Central memory CD8-positive, alpha-beta T cell (primary cell): ENCODE data around the gene LENG9.
A peak's percentile ranks its signal among the peaks of the same experiment; 100 is the strongest.
"Not testable (repeated sequence)": the region's sequence is repeated elsewhere in the genome, so short reads cannot be mapped to it uniquely, and the experiment has no call there.

ENCODE experiments used
- ATAC-seq: fragments of 150-1000 bp; cut with Tn5 transposase; replicated peaks from 2 replicates; pipeline ENCODE4 v1.10.0; 2022; ENCODE audit warnings: mild to moderate bottlenecking, moderate FRiP score, moderate number of reproducible peaks; ENCODE audit not compliant: poor library complexity, severe bottlenecking; ENCODE audit errors: extremely low read depth
- DNase-seq, 2 donors: peaks; one replicate each; pipeline ENCODE4 v3.0.0; 2021; ENCODE audit warnings: low spot score in 2 of 2
- H3K27ac Mint-ChIP-seq: one replicate; pipeline ENCODE4 v1.8.0; 2022; ENCODE audit warnings: low read depth, mild to moderate bottlenecking, moderate library complexity, mixed read lengths
- H3K27me3 Mint-ChIP-seq: one replicate; pipeline ENCODE4 v1.8.0; 2022; ENCODE audit warnings: mixed read lengths
- H3K36me3 Mint-ChIP-seq: one replicate; pipeline ENCODE4 v1.8.0; 2022; ENCODE audit warnings: mild to moderate bottlenecking, moderate library complexity, mixed read lengths; ENCODE audit not compliant: insufficient read depth
- H3K4me1 Mint-ChIP-seq: one replicate; pipeline ENCODE4 v1.8.0; 2022; ENCODE audit warnings: mixed read lengths
- H3K4me3 Mint-ChIP-seq: one replicate; pipeline ENCODE4 v1.8.0; 2022; ENCODE audit warnings: mild to moderate bottlenecking, moderate library complexity, mixed read lengths
- H3K9me3 Mint-ChIP-seq: one replicate; pipeline ENCODE4 v1.8.0; 2022; ENCODE audit warnings: mixed read lengths

Gene LENG9

GRCh38 chr19:54453921-54454780 is 9.4 kb downstream of the LENG9 start:
- no peak for ATAC-seq
- H3K9me3 Mint-ChIP-seq, result no peaks in the 10 kb centered on the region
- H3K4me1 Mint-ChIP-seq, result peaks cover 46% of the 10 kb centered on the region
- no peaks in the 10 kb centered on the region for H3K27me3 Mint-ChIP-seq
- no peak for DNase-seq
- peaks cover 90% of the 10 kb centered on the region for H3K36me3 Mint-ChIP-seq
- H3K27ac Mint-ChIP-seq, result no peak overlapping the region
- H3K4me3 Mint-ChIP-seq, result no peak overlapping the region

GRCh38 chr19:54452626-54453025 is 11.0 kb downstream of the LENG9 start:
- DNase-seq, result no peak
- Mint-ChIP-seq H3K27ac (no peak overlapping the region), H3K4me1 (peaks cover 48% of the 10 kb centered on the region), H3K9me3 (no peaks in the 10 kb centered on the region), H3K27me3 (no peaks in the 10 kb centered on the region), H3K4me3 (no peak overlapping the region), H3K36me3 (peaks cover 88% of the 10 kb centered on the region)
- no peak for ATAC-seq

GRCh38 chr19:54451997-54452396 is 11.6 kb downstream of the LENG9 start:
- H3K4me1 Mint-ChIP-seq, result peaks cover 52% of the 10 kb centered on the region
- H3K27me3 Mint-ChIP-seq, result no peaks in the 10 kb centered on the region
- no peak for DNase-seq
- H3K4me3 Mint-ChIP-seq, result no peak overlapping the region
- ATAC-seq, result no peak
- H3K9me3 Mint-ChIP-seq, result no peaks in the 10 kb centered on the region
- H3K27ac Mint-ChIP-seq, result peak overlapping the region; percentile 38
- H3K36me3 Mint-ChIP-seq, result peaks cover 83% of the 10 kb centered on the region

GRCh38 chr19:54451331-54451871 is 12.2 kb downstream of the LENG9 start:
- Mint-ChIP-seq H3K36me3 (peaks cover 79% of the 10 kb centered on the region), H3K27me3 (no peaks in the 10 kb centered on the region), H3K27ac (peak overlapping the region; percentile 99), H3K4me1 (peaks cover 53% of the 10 kb centered on the region), H3K9me3 (no peaks in the 10 kb centered on the region), H3K4me3 (peak overlapping the region; percentile 96)
- DNase-seq, result no peak
- no peak for ATAC-seq

GRCh38 chr19:54449701-54450069 is 13.9 kb downstream of the LENG9 start:
- Mint-ChIP-seq H3K9me3 (no peaks in the 10 kb centered on the region), H3K4me3 (peak overlapping the region; percentile 96), H3K4me1 (peaks cover 53% of the 10 kb centered on the region), H3K27ac (peak overlapping the region; percentile 99), H3K36me3 (peaks cover 76% of the 10 kb centered on the region), H3K27me3 (no peaks in the 10 kb centered on the region)
- no peak for DNase-seq
- ATAC-seq, result peak; percentile 0

- peaks cover 74% of the 10 kb centered on the region for H3K36me3 Mint-ChIP-seq
- H3K4me1 Mint-ChIP-seq, result peaks cover 53% of the 10 kb centered on the region
- DNase-seq, result peak; percentile 95 to 98
- peak; percentile 93 for ATAC-seq
- no peaks in the 10 kb centered on the region for H3K9me3 Mint-ChIP-seq
- peak within 1 kb of the TSS; percentile 99 for H3K27ac Mint-ChIP-seq
- no peaks in the 10 kb centered on the region for H3K27me3 Mint-ChIP-seq
- peak within 1 kb of the TSS; percentile 96 for H3K4me3 Mint-ChIP-seq
These were observed 14.5 kb downstream of the LENG9 start, which contains the start of gene LENG8 for GRCh38 chr19:54448774-54449700. Gene LENG8, plus strand, starts transcription at chr19:54449199. Its CDS starts 2,146 bp downstream, at chr19:54451345.

- Mint-ChIP-seq H3K9me3 (no peaks in the 10 kb centered on the region), H3K4me3 (peak overlapping the region; percentile 96), H3K27me3 (no peaks in the 10 kb centered on the region), H3K4me1 (peaks cover 53% of the 10 kb centered on the region), H3K36me3 (peaks cover 71% of the 10 kb centered on the region), H3K27ac (peak overlapping the region; percentile 99)
- no peak for DNase-seq
- ATAC-seq, result peak; percentile 22
These were observed 15.4 kb downstream of the LENG9 start for GRCh38 chr19:54448040-54448773.

- H3K4me3 Mint-ChIP-seq, H3K27ac Mint-ChIP-seq, H3K27me3 Mint-ChIP-seq, ATAC-seq, H3K9me3 Mint-ChIP-seq, DNase-seq: not testable (repeated sequence)
- H3K4me1 Mint-ChIP-seq, result peaks cover 50% of the 10 kb centered on the region
- peaks cover 58% of the 10 kb centered on the region for H3K36me3 Mint-ChIP-seq
These were observed 17.2 kb downstream of the LENG9 start for GRCh38 chr19:54446349-54446748.

- no peaks in the 10 kb centered on the region for H3K9me3 Mint-ChIP-seq
- peaks cover 48% of the 10 kb centered on the region for H3K36me3 Mint-ChIP-seq
- no peak overlapping the region for H3K4me3 Mint-ChIP-seq
- no peak overlapping the region for H3K27ac Mint-ChIP-seq
- no peaks in the 10 kb centered on the region for H3K27me3 Mint-ChIP-seq
- H3K4me1 Mint-ChIP-seq, result peaks cover 33% of the 10 kb centered on the region
- DNase-seq (no peak), ATAC-seq (no peak)
These were observed 18.8 kb downstream of the LENG9 start for GRCh38 chr19:54444737-54445136.

GRCh38 chr19:54440641-54441040 is 22.9 kb downstream of the LENG9 start:
- Mint-ChIP-seq H3K36me3 (peaks cover 25% of the 10 kb centered on the region), H3K27me3 (no peaks in the 10 kb centered on the region), H3K4me1 (peaks cover 20% of the 10 kb centered on the region), H3K27ac (no peak overlapping the region), H3K9me3 (no peaks in the 10 kb centered on the region), H3K4me3 (no peak overlapping the region)
- ATAC-seq, result no peak
- no peak for DNase-seq

- Mint-ChIP-seq H3K4me1 (peaks cover 30% of the 10 kb centered on the region), H3K4me3 (no peak overlapping the region), H3K27ac (no peak overlapping the region), H3K36me3 (peaks cover 17% of the 10 kb centered on the region), H3K27me3 (no peaks in the 10 kb centered on the region), H3K9me3 (no peaks in the 10 kb centered on the region)
- ATAC-seq (no peak), DNase-seq (no peak)
These were observed 24.3 kb downstream of the LENG9 start for GRCh38 chr19:54439174-54439851.
